IPS-15b (cell line): Measurements from ENCODE around the gene SLC40A1.

ENCODE experiments used
- H3K27me3 ChIP-seq: one replicate; pipeline ENCODE4 v1.6.1; 2013; ENCODE audit warnings: low read length; ENCODE audit not compliant: control insufficient read depth, insufficient read depth
- H3K36me3 ChIP-seq: one replicate; pipeline ENCODE4 v1.6.1; 2013; ENCODE audit warnings: low read length; ENCODE audit not compliant: control insufficient read depth, insufficient read depth
- H3K4me1 ChIP-seq: one replicate; pipeline ENCODE4 v1.6.1; 2013; ENCODE audit warnings: mild to moderate bottlenecking, low read length; ENCODE audit not compliant: control insufficient read depth, insufficient read depth
- H3K4me3 ChIP-seq: one replicate; pipeline ENCODE4 v1.5.1; 2013; ENCODE audit warnings: low read depth, low read length
- H3K9ac ChIP-seq: one replicate; pipeline ENCODE4 v1.6.1; 2013; ENCODE audit warnings: low read depth, mild to moderate bottlenecking, low read length
- H3K9me3 ChIP-seq: one replicate; pipeline ENCODE4 v1.6.1; 2013; ENCODE audit warnings: mild to moderate bottlenecking, low read length; ENCODE audit not compliant: control insufficient read depth, insufficient read depth

The SLC40A1 gene

DNA sequence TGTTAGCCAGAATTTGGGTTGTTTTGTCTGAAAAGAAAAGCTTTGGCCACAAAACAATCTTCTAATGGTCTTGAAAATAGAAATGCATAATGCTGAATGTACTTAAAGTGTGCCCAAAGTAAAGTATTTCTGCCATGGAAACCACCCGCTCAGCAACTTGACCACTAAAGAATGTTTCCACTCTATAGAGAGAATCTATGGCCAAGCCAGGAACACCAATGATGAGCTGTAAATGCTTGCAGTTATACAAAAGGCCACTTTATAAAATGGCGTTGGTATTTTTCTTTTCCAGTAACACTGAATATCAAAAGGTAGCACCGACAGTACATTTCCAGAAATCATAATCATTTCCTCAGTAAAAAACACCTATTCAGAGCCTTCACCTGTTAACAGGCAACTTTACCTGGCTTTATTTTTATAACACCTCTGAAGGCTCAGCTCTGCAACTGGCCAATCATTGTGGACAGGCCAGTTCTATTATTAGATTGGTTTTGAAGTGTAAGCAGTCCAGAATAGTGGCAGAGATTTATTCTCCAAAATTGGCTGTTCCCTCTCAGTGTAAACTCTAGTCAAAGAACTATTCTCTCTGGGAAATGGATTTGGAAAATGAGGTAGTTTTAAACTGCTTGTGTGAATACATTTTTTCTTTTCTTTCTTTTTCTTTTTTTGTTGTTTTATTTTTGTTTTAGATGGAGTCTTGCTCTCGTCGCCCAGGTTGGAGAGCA lies 36.1 kb downstream of the SLC40A1 start:
- H3K27me3 ChIP-seq = no peaks in the 10 kb centered on the region
- no peak overlapping the region for H3K9ac ChIP-seq
- H3K4me1 ChIP-seq = no peaks in the 10 kb centered on the region
- no peak overlapping the region for H3K4me3 ChIP-seq
- H3K36me3 ChIP-seq = no peaks in the 10 kb centered on the region
- no peaks in the 10 kb centered on the region for H3K9me3 ChIP-seq

- Histone ChIP-seq H3K36me3 (no peaks in the 10 kb centered on the region), H3K4me1 (no peaks in the 10 kb centered on the region), H3K27me3 (no peaks in the 10 kb centered on the region), H3K9ac (no peak overlapping the region), H3K9me3 (no peaks in the 10 kb centered on the region), H3K4me3 (no peak overlapping the region)
Measured at GRCh38 chr2:189543367-189543766, 37.2 kb downstream of the SLC40A1 start.

- Histone ChIP-seq H3K36me3 (no peaks in the 10 kb centered on the region), H3K9me3 (no peaks in the 10 kb centered on the region), H3K9ac (no peak overlapping the region), H3K4me1 (no peaks in the 10 kb centered on the region), H3K4me3 (no peak overlapping the region), H3K27me3 (no peaks in the 10 kb centered on the region)
Measured at GRCh38 chr2:189542145-189542882, 38.3 kb downstream of the SLC40A1 start.

GRCh38 chr2:189541591-189541990 lies 39.0 kb downstream of the SLC40A1 start:
- no peaks in the 10 kb centered on the region for H3K4me1 ChIP-seq
- no peaks in the 10 kb centered on the region for H3K9me3 ChIP-seq
- no peak overlapping the region for H3K9ac ChIP-seq

DNA sequence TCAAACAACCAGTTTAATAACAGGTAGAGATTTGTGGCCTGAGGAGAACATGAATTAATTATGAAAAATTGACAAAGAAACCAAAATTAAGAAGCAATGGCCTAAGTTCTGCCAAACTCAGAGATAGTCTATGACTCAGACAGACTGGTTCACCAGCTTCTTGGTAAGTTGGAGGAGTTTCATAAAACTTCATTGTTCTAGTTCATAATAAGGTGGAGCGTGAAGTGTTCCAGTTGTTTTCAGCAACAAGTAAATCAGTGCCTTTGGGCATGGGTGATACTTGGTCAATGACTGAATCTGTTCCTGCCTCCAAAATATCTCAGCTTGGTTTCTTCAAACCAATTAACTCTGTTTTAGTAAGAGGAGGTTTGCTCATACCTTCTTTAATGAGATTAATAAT lies 40.0 kb downstream of the SLC40A1 start:
- H3K4me1 ChIP-seq = no peaks in the 10 kb centered on the region
- H3K4me3 ChIP-seq = no peak overlapping the region
- no peaks in the 10 kb centered on the region for H3K9me3 ChIP-seq
- H3K27me3 ChIP-seq = no peaks in the 10 kb centered on the region
- no peak overlapping the region for H3K9ac ChIP-seq
- H3K36me3 ChIP-seq = no peaks in the 10 kb centered on the region

More at GRCh38 chr2:189541591-189541990, 39.0 kb downstream of the SLC40A1 start:
- Histone ChIP-seq H3K4me3 (no peak overlapping the region), H3K36me3 (no peaks in the 10 kb centered on the region), H3K27me3 (no peaks in the 10 kb centered on the region)

GRCh38 chr2:189538402-189538801 lies 42.2 kb downstream of the SLC40A1 start:
- H3K4me3 ChIP-seq = no peak overlapping the region

GRCh38 chr2:189536830-189537229 lies 43.8 kb downstream of the SLC40A1 start:
- H3K9ac ChIP-seq = no peak overlapping the region
- H3K9me3 ChIP-seq = no peaks in the 10 kb centered on the region
- no peaks in the 10 kb centered on the region for H3K27me3 ChIP-seq
- H3K4me1 ChIP-seq = no peaks in the 10 kb centered on the region
- no peaks in the 10 kb centered on the region for H3K36me3 ChIP-seq
- no peak overlapping the region for H3K4me3 ChIP-seq

More at GRCh38 chr2:189538402-189538801, 42.2 kb downstream of the SLC40A1 start:
- Histone ChIP-seq H3K9me3 (no peaks in the 10 kb centered on the region), H3K9ac (no peak overlapping the region), H3K27me3 (no peaks in the 10 kb centered on the region), H3K4me1 (no peaks in the 10 kb centered on the region), H3K36me3 (no peaks in the 10 kb centered on the region)

- no peaks in the 10 kb centered on the region for H3K4me1 ChIP-seq
- no peaks in the 10 kb centered on the region for H3K27me3 ChIP-seq
- no peak overlapping the region for H3K9ac ChIP-seq
- no peak overlapping the region for H3K4me3 ChIP-seq
- H3K9me3 ChIP-seq = no peaks in the 10 kb centered on the region
- no peaks in the 10 kb centered on the region for H3K36me3 ChIP-seq
Measured at GRCh38 chr2:189534854-189535832, 45.4 kb downstream of the SLC40A1 start.

DNA sequence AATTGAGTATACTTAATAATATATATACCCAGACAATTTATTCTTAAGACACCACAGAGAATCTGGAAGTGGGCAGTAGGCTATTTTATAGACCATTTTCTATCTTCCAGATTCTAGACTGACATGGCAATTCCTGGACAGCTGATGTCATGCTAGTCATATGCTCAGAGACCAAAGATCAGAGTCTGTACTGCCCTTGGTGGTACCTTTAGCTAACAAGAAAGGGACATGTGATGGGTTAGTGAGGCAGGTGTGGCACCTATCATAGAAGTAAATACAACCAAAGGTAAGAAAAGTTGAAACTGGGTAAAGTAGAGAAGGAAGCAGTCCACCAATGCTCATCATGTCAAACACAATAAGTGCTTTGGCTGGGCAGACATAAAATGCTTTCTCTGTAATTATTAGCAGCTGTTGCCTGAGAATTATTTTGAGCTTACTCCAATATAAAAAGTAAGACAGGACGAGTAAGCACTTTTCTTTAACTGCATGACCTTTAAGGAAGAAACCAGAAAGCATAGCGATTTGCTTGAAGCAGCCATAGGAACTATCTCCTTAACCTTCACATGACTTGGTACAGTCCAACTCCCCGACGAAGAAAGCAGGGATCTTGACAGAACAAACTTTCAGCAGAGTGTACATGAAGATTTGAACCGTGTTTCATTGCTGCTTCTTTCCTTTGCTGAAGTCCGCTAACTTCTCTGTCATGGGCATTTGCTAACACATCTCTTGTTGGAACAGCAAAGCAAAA lies 47.1 kb downstream of the SLC40A1 start:
- no peaks in the 10 kb centered on the region for H3K4me1 ChIP-seq
- no peaks in the 10 kb centered on the region for H3K9me3 ChIP-seq
- no peaks in the 10 kb centered on the region for H3K36me3 ChIP-seq
- H3K9ac ChIP-seq = no peak overlapping the region
- H3K4me3 ChIP-seq = no peak overlapping the region
- H3K27me3 ChIP-seq = no peaks in the 10 kb centered on the region

DNA sequence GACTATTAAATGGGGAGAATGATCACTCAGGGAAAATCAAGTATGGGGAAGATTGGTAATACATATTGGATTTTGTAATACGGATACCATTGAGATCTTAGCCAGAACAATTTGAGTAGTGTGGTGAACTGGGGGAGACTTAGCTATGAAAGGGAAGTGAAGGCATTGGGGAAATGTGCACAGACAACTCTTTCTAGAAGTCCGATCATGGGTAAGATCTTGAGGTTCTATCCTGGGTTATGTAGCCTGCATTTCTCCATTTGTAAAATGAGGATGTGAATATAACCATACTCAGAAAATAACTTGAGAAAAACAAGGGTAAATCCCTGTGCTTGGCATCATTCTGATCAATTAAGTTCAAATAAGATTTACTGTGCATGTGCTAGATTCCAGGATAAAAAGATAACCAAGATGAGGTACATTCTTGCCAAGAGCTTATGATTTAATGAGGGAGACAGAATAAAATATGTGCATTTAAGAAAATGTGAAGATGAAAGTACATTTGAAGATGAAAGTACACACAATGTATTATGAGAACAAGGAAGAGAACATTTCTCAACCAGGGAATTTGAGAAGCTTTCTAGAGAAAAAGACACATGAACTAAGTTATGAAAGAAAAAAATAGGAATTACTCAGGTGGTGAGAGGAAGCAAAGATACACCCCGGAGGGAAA lies 49.5 kb downstream of the SLC40A1 start:
- Histone ChIP-seq H3K9ac (no peak overlapping the region), H3K4me3 (no peak overlapping the region), H3K36me3 (no peaks in the 10 kb centered on the region), H3K9me3 (no peaks in the 10 kb centered on the region), H3K4me1 (no peaks in the 10 kb centered on the region), H3K27me3 (no peaks in the 10 kb centered on the region)
